DOHH2 (cell line): ENCODE data around the gene MIPOL1.
"Not testable (repeated sequence)": the region's sequence is repeated elsewhere in the genome, so short reads cannot be mapped to it uniquely, and the experiment has no call there.

ENCODE experiments used
- H3F3A ChIP-seq: fragments of 200-600 bp; sonication (generic), shearing (Covaris generic); 2 replicates; pipeline ENCODE4 v1.6.0; 2016; ENCODE audit warnings: antibody characterized with exemption, mild to moderate bottlenecking; ENCODE audit not compliant: control insufficient read depth, insufficient read depth
- H3K27ac ChIP-seq: fragments of 200-600 bp; sonication (generic); 2 replicates; pipeline ENCODE4 v1.5.1; 2014; ENCODE audit warnings: low read depth, mild to moderate bottlenecking, low read length, moderate library complexity
- H3K27me3 ChIP-seq: fragments of 200-600 bp; sonication (generic); 2 replicates; pipeline ENCODE4 v1.6.1; 2014; ENCODE audit warnings: mild to moderate bottlenecking, low read length, mixed read lengths; ENCODE audit not compliant: control insufficient read depth
- H3K36me3 ChIP-seq: fragments of 200-600 bp; sonication (generic); 2 replicates; pipeline ENCODE4 v1.6.1; 2014; ENCODE audit warnings: mild to moderate bottlenecking, low read length, moderate library complexity, mixed read lengths; ENCODE audit not compliant: control insufficient read depth
- H3K4me1 ChIP-seq: fragments of 200-600 bp; sonication (generic); 2 replicates; pipeline ENCODE4 v1.6.1; 2014; ENCODE audit warnings: mild to moderate bottlenecking, low read length, mixed read lengths; ENCODE audit not compliant: control insufficient read depth
- H3K4me2 ChIP-seq: fragments of 200-600 bp; sonication (generic); 2 replicates; pipeline ENCODE4 v1.6.0; 2014; ENCODE audit warnings: mild to moderate bottlenecking, low read length, moderate library complexity
- H3K4me3 ChIP-seq: fragments of 200-600 bp; sonication (generic); 2 replicates; pipeline ENCODE4 v1.5.1; 2014; ENCODE audit warnings: mild to moderate bottlenecking, low read length, mixed read lengths
- H3K79me2 ChIP-seq: fragments of 200-600 bp; sonication (generic); 2 replicates; pipeline ENCODE4 v1.6.1; 2014; ENCODE audit warnings: mild to moderate bottlenecking, low read length, mixed read lengths; ENCODE audit not compliant: control insufficient read depth
- H3K9me2 ChIP-seq: fragments of 200-600 bp; sonication (generic); replicated peaks from 2 replicates; pipeline ENCODE4 v1.6.1; 2014; ENCODE audit warnings: mild to moderate bottlenecking, low read length, mixed read lengths; ENCODE audit not compliant: control insufficient read depth
- H3K9me3 ChIP-seq: fragments of 200-600 bp; sonication (generic); 2 replicates; pipeline ENCODE4 v1.6.1; 2014; ENCODE audit warnings: antibody characterized with exemption, low read length, mixed read lengths; ENCODE audit not compliant: control insufficient read depth, insufficient read depth
- H4K20me1 ChIP-seq: fragments of 200-600 bp; sonication (generic); 2 replicates; pipeline ENCODE4 v1.6.0; 2014; ENCODE audit warnings: low read depth, mild to moderate bottlenecking, antibody characterized with exemption, low read length, moderate library complexity; ENCODE audit not compliant: control insufficient read depth, insufficient read depth
- CTCF ChIP-seq: fragments of 200-600 bp; sonication (generic); IDR thresholded peaks from one replicate; pipeline ENCODE4 v1.5.1; 2014; ENCODE audit warnings: antibody characterized with exemption, mild to moderate bottlenecking, low read depth, low read length; ENCODE audit not compliant: poor library complexity, severe bottlenecking
- EZH2phosphoT487 ChIP-seq: fragments of 200-600 bp; sonication (generic); IDR thresholded peaks from 2 replicates; pipeline ENCODE4 v1.6.1; 2017; ENCODE audit warnings: borderline replicate concordance, mild to moderate bottlenecking, antibody characterized with exemption, low read length, moderate library complexity, mixed read lengths

MIPOL1 gene

GRCh38 chr14:37202812-37203211 is 5.1 kb downstream of the MIPOL1 start:
- H3K4me3 ChIP-seq, result no peak overlapping the region
- no peak overlapping the region for H3K4me2 ChIP-seq
- no peaks in the 10 kb centered on the region for H3K4me1 ChIP-seq
- H4K20me1 ChIP-seq, result no peaks in the 10 kb centered on the region
- H3K36me3 ChIP-seq, result no peaks in the 10 kb centered on the region
- H3F3A ChIP-seq, result no peaks in the 10 kb centered on the region
- no peaks in the 10 kb centered on the region for H3K9me2 ChIP-seq
- no peak overlapping the region for H3K27ac ChIP-seq
- TF ChIP-seq EZH2phosphoT487 (no peak), CTCF (no peak)
- peaks cover 6% of the 10 kb centered on the region; the same call in 1 of the 2 replicates for H3K9me3 ChIP-seq
- H3K79me2 ChIP-seq, result no peaks in the 10 kb centered on the region
- no peaks in the 10 kb centered on the region for H3K27me3 ChIP-seq

GRCh38 chr14:37203423-37203822 is 5.7 kb downstream of the MIPOL1 start:
- no peak overlapping the region for H3K27ac ChIP-seq
- no peaks in the 10 kb centered on the region for H3K79me2 ChIP-seq
- no peaks in the 10 kb centered on the region for H3F3A ChIP-seq
- H4K20me1 ChIP-seq, result no peaks in the 10 kb centered on the region
- TF ChIP-seq CTCF (no peak), EZH2phosphoT487 (no peak)
- peaks cover 6% of the 10 kb centered on the region; the same call in 1 of the 2 replicates for H3K9me3 ChIP-seq
- no peak overlapping the region for H3K4me3 ChIP-seq
- no peaks in the 10 kb centered on the region for H3K27me3 ChIP-seq
- no peak overlapping the region for H3K4me2 ChIP-seq
- H3K36me3 ChIP-seq, result no peaks in the 10 kb centered on the region
- no peaks in the 10 kb centered on the region for H3K9me2 ChIP-seq
- no peaks in the 10 kb centered on the region for H3K4me1 ChIP-seq

GRCh38 chr14:37205623-37206605 is 8.2 kb downstream of the MIPOL1 start:
- H3K4me1 ChIP-seq, H3K27ac ChIP-seq, H3K27me3 ChIP-seq, H3K79me2 ChIP-seq, H3K9me2 ChIP-seq, H3K9me3 ChIP-seq, H3K4me2 ChIP-seq, H3K36me3 ChIP-seq, H3F3A ChIP-seq, H3K4me3 ChIP-seq, H4K20me1 ChIP-seq: not testable (repeated sequence)

GRCh38 chr14:37209617-37210016 is 11.9 kb downstream of the MIPOL1 start:
- H3F3A ChIP-seq, H3K4me3 ChIP-seq, H3K9me2 ChIP-seq, H3K36me3 ChIP-seq, H3K4me1 ChIP-seq, H3K79me2 ChIP-seq, H3K27ac ChIP-seq, H4K20me1 ChIP-seq, H3K4me2 ChIP-seq, H3K27me3 ChIP-seq: not testable (repeated sequence)
- H3K9me3 ChIP-seq, result peaks cover 11% of the 10 kb centered on the region; the same call in 1 of the 2 replicates
